VCaP (cell line): ENCODE data around the gene ZFP14.
A peak's percentile ranks its signal among the peaks of the same experiment; 100 is the strongest.

Experiments
- H3K27ac ChIP-seq: fragments of 450-650 bp; 2 replicates; pipeline ENCODE4 v1.5.1; 2017
- CTCF ChIP-seq: fragments of 450-650 bp; conservative IDR thresholded peaks from 2 replicates; pipeline ENCODE4 v1.5.1; 2017; ENCODE audit warnings: mild to moderate bottlenecking, moderate library complexity

The ZFP14 gene

DNA sequence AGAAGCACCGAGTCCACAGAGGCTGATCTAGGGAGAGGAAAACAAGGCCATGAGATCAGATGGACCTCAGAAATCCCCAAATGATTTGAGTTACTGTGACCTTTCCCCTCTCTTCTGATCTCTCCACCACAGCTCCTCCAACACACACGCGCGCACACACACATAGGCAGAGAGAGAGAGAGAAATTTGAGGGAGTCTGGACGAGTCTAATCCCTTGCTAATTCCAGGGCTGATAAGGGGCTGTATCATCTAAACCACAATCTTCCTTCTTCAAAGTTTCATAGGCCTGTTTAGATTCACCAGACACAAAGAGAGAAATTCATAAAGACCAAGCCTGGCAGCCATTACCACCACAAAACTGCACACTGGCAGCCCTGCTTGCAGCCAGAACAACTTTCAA lies 30.8 kb upstream of the ZFP14 start:
- H3K27ac ChIP-seq: no peak overlapping the region
- no peak for TF ChIP-seq CTCF

GRCh38 chr19:36408101-36408500 lies 29.1 kb upstream of the ZFP14 start:
- H3K27ac ChIP-seq: no peak overlapping the region
- no peak for TF ChIP-seq CTCF

GRCh38 chr19:36404498-36404897 lies 25.5 kb upstream of the ZFP14 start:
- H3K27ac ChIP-seq: no peak overlapping the region
- TF ChIP-seq CTCF: no peak

- H3K27ac ChIP-seq: no peak overlapping the region
These were observed 22.5 kb upstream of the ZFP14 start for GRCh38 chr19:36401475-36401874.

GRCh38 chr19:36398571-36398970 lies 19.6 kb upstream of the ZFP14 start:
- no peak overlapping the region for H3K27ac ChIP-seq
- no peak for TF ChIP-seq CTCF

More at GRCh38 chr19:36401475-36401874, 22.5 kb upstream of the ZFP14 start:
- TF ChIP-seq CTCF: no peak

DNA sequence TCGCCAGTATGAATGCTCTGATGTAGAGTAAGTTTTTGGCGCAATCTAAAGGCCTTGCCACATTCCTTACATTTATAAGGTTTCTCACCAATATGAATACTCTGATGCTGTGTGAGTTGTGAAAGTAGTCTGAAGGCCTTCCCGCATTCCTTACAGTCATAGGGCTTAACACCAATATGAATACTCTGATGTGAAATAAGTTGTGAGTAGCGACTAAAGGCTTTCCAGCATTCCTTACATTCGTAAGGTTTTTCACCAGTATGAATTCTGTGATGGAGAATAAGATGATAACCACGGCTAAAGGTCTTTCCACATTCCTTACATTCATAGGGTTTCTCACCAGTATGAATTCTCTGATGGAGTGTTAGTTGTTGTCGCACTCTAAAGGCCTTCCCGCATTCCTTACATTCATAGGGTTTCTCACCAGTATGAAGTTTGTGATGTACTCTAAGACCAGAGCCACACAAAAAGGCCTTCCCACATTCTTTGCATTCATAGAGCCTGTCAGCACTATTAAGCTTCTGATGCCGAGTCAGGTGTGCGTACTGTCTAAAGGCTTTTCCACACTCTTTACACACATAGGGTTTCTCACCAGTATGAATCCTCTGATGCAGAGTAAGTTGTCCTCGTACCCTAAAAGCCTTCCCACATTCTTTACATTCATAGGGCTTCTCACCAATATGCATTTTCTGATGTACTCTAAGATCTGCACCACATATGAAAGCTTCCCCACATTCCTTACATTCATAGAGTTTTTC lies 14.1 kb upstream of the ZFP14 start:
- no peak overlapping the region for H3K27ac ChIP-seq
- no peak for TF ChIP-seq CTCF

DNA sequence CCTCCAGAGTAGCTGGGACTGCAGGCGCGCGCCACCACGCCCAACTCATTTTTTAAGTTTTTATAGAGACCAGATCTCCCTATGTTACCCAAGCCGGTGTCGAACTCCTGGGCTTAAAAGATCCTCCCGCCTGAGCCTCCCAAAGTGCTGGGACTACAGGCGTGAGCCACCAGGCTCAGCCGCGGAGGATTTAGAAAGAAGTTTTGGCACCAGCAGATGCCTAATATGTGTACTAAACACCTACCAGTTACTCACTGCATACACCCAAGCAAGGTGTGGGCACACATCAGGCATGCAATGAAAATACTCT lies 464 bp upstream of the ZFP14 start:
- peak overlapping the region; percentile 83 for H3K27ac ChIP-seq
- no peak for TF ChIP-seq CTCF
